B cell (primary cell): ENCODE data around the gene USP48. TPM values are rescaled to one million over a fixed set of nuclear protein-coding genes. Genes with fewer than 3 reads are reported as not detected.

ENCODE experiments used
- ATAC-seq: fragments of 200-7000 bp; cut with Tn5 transposase; one replicate; pipeline ENCODE4 v1.10.0; 2021; ENCODE audit warnings: low read depth, mild to moderate bottlenecking, moderate number of reproducible peaks, moderate library complexity
- CTCF ChIA-PET: fragments of 350-600 bp; sonication (Branson Sonifier 250); formaldehyde crosslinking; loops from one replicate; lab custom pipeline; 2021; ENCODE audit warnings: antibody characterized with exemption, inconsistent platforms; lab: Charles Lee
- POLR2A ChIA-PET: fragments of 350-600 bp; sonication (Branson Sonifier 250); formaldehyde crosslinking; loops from one replicate; lab custom pipeline; 2021; ENCODE audit warnings: antibody characterized with exemption; lab: Charles Lee
- DNase-seq: peaks from one replicate; pipeline ENCODE4 v3.0.0; 2013
- H2AFZ ChIP-seq: 2 replicates; pipeline ENCODE4 v1.6.1; 2012; ENCODE audit warnings: mild to moderate bottlenecking, low read depth, low read length; ENCODE audit not compliant: insufficient read depth, poor library complexity, severe bottlenecking
- H3K27ac ChIP-seq, 2 donors: 1 replicate in 1 of 2; 2 replicates in 1 of 2; pipeline ENCODE4 v1.5.1; 2012 to 2013; ENCODE audit warnings: low read length in 2 of 2, mild to moderate bottlenecking in 2 of 2, moderate library complexity in 1 of 2
- H3K27me3 ChIP-seq, 4 experiments: fragments of 200-600 bp in 1 of 4; sonication (generic) in 1 of 4; replicated peaks in 1 of 4; 1 replicate in 2 of 4; 2 replicates in 2 of 4; pipeline versions ENCODE4 v1.6.1 to v1.7.0; 2013 to 2016; ENCODE audit warnings: low read length in 3 of 4, mild to moderate bottlenecking in 2 of 4, mixed read lengths in 1 of 4, moderate library complexity in 1 of 4; ENCODE audit not compliant: insufficient read depth in 4 of 4, control insufficient read depth in 3 of 4; ENCODE audit errors: control extremely low read depth in 1 of 4
- H3K36me3 ChIP-seq, 2 experiments: replicated peaks in 1 of 2; 1 replicate in 1 of 2; 2 replicates in 1 of 2; pipeline versions ENCODE4 v1.6.1 to v1.7.1; 2013; ENCODE audit warnings: low read length in 1 of 2; ENCODE audit not compliant: insufficient read depth in 2 of 2, control insufficient read depth in 1 of 2; ENCODE audit errors: control extremely low read depth in 1 of 2, extremely low read depth in 1 of 2
- H3K4me1 ChIP-seq, 2 donors: fragments of 200-600 bp in 1 of 2; sonication (generic) in 1 of 2; 1 replicate in 1 of 2; 2 replicates in 1 of 2; pipeline versions ENCODE4 v1.5.1 to v1.6.1; 2013 to 2017; ENCODE audit warnings: low read length in 2 of 2; ENCODE audit not compliant: control insufficient read depth in 2 of 2, insufficient read depth in 2 of 2
- H3K4me2 ChIP-seq: replicated peaks from 2 replicates; pipeline ENCODE3; 2012; ENCODE audit warnings: mild to moderate bottlenecking, low read depth, low read length; ENCODE audit not compliant: poor library complexity, severe bottlenecking
- H3K4me3 ChIP-seq, 5 experiments: fragments of 200-600 bp in 1 of 5; sonication (generic) in 1 of 5; 1 replicate in 3 of 5; 2 replicates in 2 of 5; pipeline versions ENCODE4 v1.5.1 to v1.7.0; 2011 to 2016; ENCODE audit warnings: low read length in 4 of 5, mild to moderate bottlenecking in 4 of 5, low read depth in 2 of 5, control low read depth in 1 of 5, moderate library complexity in 1 of 5; ENCODE audit not compliant: insufficient read depth in 1 of 5; ENCODE audit errors: control extremely low read depth in 1 of 5, extremely low read depth in 1 of 5
- H3K79me2 ChIP-seq: fragments of 200-600 bp; sonication (generic); one replicate; pipeline ENCODE4 v1.6.0; 2016; ENCODE audit warnings: low read length; ENCODE audit not compliant: control insufficient read depth, insufficient read depth
- H3K9ac ChIP-seq: fragments of 200-600 bp; sonication (generic); 2 replicates; pipeline ENCODE4 v1.6.1; 2017; ENCODE audit warnings: mild to moderate bottlenecking, low read length, moderate library complexity
- H3K9me3 ChIP-seq, 3 donors: one replicate each; pipeline versions ENCODE4 v1.6.1 to v1.7.1; 2013; ENCODE audit warnings: low read length in 2 of 3; ENCODE audit not compliant: control insufficient read depth in 2 of 3, insufficient read depth in 1 of 3; ENCODE audit errors: control extremely low read depth in 1 of 3
- H4K20me1 ChIP-seq: 2 replicates; pipeline ENCODE4 v1.6.0; 2012; ENCODE audit warnings: mild to moderate bottlenecking, low read length; ENCODE audit not compliant: insufficient read depth, control insufficient read depth, poor library complexity, severe bottlenecking
- H3K27ac Mint-ChIP-seq: one replicate; pipeline ENCODE4 v1.8.0; 2021; ENCODE audit warnings: mixed read lengths
- H3K27me3 Mint-ChIP-seq: one replicate; pipeline ENCODE4 v1.8.0; 2021; ENCODE audit warnings: mixed read lengths
- H3K4me1 Mint-ChIP-seq: one replicate; pipeline ENCODE4 v1.8.0; 2021; ENCODE audit warnings: mixed read lengths
- H3K4me3 Mint-ChIP-seq: one replicate; pipeline ENCODE4 v1.8.0; 2021; ENCODE audit warnings: mixed read lengths
- H3K9me3 Mint-ChIP-seq: one replicate; pipeline ENCODE4 v1.8.0; 2022; ENCODE audit warnings: mixed read lengths; ENCODE audit not compliant: insufficient read depth
- EZH2 ChIP-seq: IDR thresholded peaks from 2 replicates; pipeline ENCODE4 v1.6.1; 2012; ENCODE audit warnings: borderline replicate concordance, low read depth, mild to moderate bottlenecking, moderate library complexity, low read length; ENCODE audit not compliant: insufficient read depth, poor library complexity, severe bottlenecking
- WGBS: methylation state at CpG from one replicate; pipeline ENCODE4 v1.1.5; 2013; ENCODE audit warnings: missing lambda C conversion rate; ENCODE audit not compliant: insufficient coverage; 5-methylcytosine and 5-hydroxymethylcytosine counted together
- intact Hi-C: fragments of 100-400 bp; cut with micrococcal nuclease; formaldehyde crosslinking; loops from one replicate; pipeline ENCODE4 v1.10.0; 2022
- polyA plus RNA-seq: library from polyadenylated mRNA; depleted of rRNA; stranded (reverse); fragments of >200 nt; gene quantifications from 2 replicates; pipeline ENCODE4 v1.2.3, GENCODE V29; 2012
- total RNA-seq, 2 donors: library from RNA; stranded (reverse); fragments of 120-200 nt in 1 of 2; gene quantifications; 1 replicate in 1 of 2; 2 replicates in 1 of 2; pipeline versions ENCODE4 v1.2.3 to v1.2.4, GENCODE V29; 2013 to 2022
- TF ChIP-seq, protein P1 (sequence below): fragments of 200-600 bp; IDR thresholded peaks from one replicate; pipeline ENCODE4 v1.8.0; 2022; ENCODE audit warnings: antibody characterized with exemption, mild to moderate bottlenecking

Gene USP48
- total and polyA plus RNA-seq, 2 donors (not counting 1 experiment from before 2014, with no cell fraction given), result 21.2 to 135 TPM

DNA sequence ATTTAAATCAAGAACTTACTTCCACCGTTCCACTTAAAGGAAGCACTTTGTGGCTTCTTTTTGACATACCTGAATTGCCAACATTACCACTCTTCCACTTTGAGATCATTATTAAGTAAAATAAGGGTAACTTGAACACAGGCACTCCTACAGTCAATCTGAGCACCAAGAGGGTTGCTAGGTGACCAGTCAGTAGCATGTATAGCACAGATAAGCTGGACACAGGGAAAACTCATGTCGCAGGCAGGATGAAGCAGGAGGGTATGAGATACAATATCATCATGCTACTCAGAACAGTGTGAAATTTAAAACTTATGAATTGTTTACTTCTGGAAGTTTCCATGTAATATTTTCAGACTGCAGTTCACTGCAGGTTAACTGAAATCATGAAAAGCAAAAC lies 66.8 kb downstream of the USP48 start:
- Mint-ChIP-seq H3K4me1 (no peaks in the 10 kb centered on the region), H3K27me3 (no peaks in the 10 kb centered on the region), H3K4me3 (no peak overlapping the region), H3K27ac (no peak overlapping the region), H3K9me3 (no peaks in the 10 kb centered on the region)
- DNase-seq, result no peak
- intact Hi-C loops, result no loop called here
- ChIA-PET POLR2A (no interaction called here), CTCF (no interaction called here)
- H4K20me1 ChIP-seq, result no peaks in the 10 kb centered on the region
- ATAC-seq, result no peak
- H3K27ac ChIP-seq, result no peak overlapping the region
- no peaks in the 10 kb centered on the region for H3K4me1 ChIP-seq
- H3K36me3 ChIP-seq, result peaks cover 23 to 77% of the 10 kb centered on the region in 2 experiments
- H3K9ac ChIP-seq, result no peak overlapping the region
- 17% methylated on average over 1 of the region's 2 CpGs for WGBS
- no peak overlapping the region for H3K4me3 ChIP-seq
- TF ChIP-seq, protein P1, sequence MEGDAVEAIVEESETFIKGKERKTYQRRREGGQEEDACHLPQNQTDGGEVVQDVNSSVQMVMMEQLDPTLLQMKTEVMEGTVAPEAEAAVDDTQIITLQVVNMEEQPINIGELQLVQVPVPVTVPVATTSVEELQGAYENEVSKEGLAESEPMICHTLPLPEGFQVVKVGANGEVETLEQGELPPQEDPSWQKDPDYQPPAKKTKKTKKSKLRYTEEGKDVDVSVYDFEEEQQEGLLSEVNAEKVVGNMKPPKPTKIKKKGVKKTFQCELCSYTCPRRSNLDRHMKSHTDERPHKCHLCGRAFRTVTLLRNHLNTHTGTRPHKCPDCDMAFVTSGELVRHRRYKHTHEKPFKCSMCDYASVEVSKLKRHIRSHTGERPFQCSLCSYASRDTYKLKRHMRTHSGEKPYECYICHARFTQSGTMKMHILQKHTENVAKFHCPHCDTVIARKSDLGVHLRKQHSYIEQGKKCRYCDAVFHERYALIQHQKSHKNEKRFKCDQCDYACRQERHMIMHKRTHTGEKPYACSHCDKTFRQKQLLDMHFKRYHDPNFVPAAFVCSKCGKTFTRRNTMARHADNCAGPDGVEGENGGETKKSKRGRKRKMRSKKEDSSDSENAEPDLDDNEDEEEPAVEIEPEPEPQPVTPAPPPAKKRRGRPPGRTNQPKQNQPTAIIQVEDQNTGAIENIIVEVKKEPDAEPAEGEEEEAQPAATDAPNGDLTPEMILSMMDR, result no peak
- no peak for TF ChIP-seq EZH2
- H3K79me2 ChIP-seq, result peaks cover 3% of the 10 kb centered on the region
- no peaks in the 10 kb centered on the region for H3K9me3 ChIP-seq
- no peaks in the 10 kb centered on the region for H3K27me3 ChIP-seq
- H3K4me2 ChIP-seq, result no peak overlapping the region
- no peak overlapping the region for H2AFZ ChIP-seq

DNA sequence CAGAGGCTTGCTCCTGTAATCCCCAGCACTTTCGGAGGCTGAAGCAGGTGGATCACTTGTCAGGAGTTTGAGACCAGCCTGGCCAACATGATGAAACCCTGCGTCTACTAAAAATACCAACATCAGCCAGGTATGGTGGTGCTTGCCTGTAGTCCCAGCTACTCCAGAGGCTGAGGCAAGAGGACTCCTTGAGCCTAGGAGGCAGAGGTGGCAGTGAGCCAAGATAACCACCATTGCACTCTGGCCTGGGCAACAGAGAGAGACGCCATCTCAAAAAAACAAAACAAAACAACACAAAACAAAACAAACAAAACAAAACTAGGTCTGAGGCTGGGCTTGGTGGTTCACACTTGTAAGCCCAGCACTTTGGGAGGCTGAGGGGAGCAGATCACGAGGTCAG lies 75.1 kb downstream of the USP48 start:
- no peak overlapping the region for H3K9ac ChIP-seq
- CTCF ChIA-PET, result interaction anchor here (1.6 kb wide), 1 partner anchor 75 kb away, joined by 5 read pairs; the partner anchor contains the start of gene USP48
- H3K27ac ChIP-seq, result no peak overlapping the region
- no peak overlapping the region for H2AFZ ChIP-seq
- DNase-seq (no peak), ATAC-seq (no peak)
- H3K4me2 ChIP-seq, result no peak overlapping the region
- H3K9me3 Mint-ChIP-seq, result no peaks in the 10 kb centered on the region
- H3K36me3 ChIP-seq, result peaks cover 10 to 53% of the 10 kb centered on the region in 2 experiments
- no peak overlapping the region for H3K27ac Mint-ChIP-seq
- 96% methylated on average over 4 of the region's 4 CpGs for WGBS
- H3K4me1 ChIP-seq, result peaks cover 0 to 4% of the 10 kb centered on the region in 2 donors
- H3K4me1 Mint-ChIP-seq, result peaks cover 11% of the 10 kb centered on the region
- no peaks in the 10 kb centered on the region for H4K20me1 ChIP-seq
- H3K9me3 ChIP-seq, result no peaks in the 10 kb centered on the region
- H3K79me2 ChIP-seq, result no peaks in the 10 kb centered on the region
- no peak overlapping the region for H3K4me3 Mint-ChIP-seq
- TF ChIP-seq EZH2, result no peak
- TF ChIP-seq, protein P1, result no peak
- no peaks in the 10 kb centered on the region for H3K27me3 Mint-ChIP-seq
- POLR2A ChIA-PET, result no interaction called here
- intact Hi-C loops, result loop anchor here (2.0 kb wide), 1 partner anchor 75 kb away; the partner anchor contains the start of gene USP48
- H3K27me3 ChIP-seq, result no peaks in the 10 kb centered on the region
- H3K4me3 ChIP-seq, result no peak overlapping the region
